Measurements from ENCODE around the gene CFDP1.

Gene CFDP1

DNA sequence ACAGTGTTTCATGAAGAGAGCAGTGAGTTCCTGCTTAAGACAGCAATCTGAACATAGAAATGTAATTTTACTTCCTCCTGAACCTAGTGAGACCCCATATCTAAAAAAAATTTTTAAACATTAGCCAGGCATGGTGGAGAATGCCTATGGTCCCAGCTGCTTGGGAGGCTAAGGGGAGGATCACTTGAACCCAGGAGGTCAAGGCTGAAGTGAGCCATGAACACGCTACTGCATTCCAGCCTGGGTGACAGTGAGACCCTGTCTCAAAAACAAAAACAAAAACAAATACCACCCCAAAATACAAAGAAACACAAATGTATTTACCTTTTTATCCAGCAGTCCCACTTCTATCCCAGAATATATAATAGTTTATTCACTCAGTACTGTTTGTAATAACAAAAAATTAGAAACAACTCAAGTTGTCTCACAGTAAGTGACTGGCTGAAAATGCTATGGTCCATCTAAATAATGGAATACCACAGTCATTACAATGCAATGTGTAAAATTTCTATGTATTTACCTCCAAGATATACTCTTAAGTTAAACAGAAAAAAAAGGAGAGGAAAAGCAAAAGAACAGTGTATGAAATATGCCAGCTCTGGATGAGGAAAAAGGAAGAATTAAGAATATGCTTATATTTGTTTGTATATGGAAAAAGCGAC is 16.3 kb downstream of the CFDP1 start:
- no peak for DNase-seq (ENCODE audit: low spot score)
- TF ChIP-seq, protein P1, sequence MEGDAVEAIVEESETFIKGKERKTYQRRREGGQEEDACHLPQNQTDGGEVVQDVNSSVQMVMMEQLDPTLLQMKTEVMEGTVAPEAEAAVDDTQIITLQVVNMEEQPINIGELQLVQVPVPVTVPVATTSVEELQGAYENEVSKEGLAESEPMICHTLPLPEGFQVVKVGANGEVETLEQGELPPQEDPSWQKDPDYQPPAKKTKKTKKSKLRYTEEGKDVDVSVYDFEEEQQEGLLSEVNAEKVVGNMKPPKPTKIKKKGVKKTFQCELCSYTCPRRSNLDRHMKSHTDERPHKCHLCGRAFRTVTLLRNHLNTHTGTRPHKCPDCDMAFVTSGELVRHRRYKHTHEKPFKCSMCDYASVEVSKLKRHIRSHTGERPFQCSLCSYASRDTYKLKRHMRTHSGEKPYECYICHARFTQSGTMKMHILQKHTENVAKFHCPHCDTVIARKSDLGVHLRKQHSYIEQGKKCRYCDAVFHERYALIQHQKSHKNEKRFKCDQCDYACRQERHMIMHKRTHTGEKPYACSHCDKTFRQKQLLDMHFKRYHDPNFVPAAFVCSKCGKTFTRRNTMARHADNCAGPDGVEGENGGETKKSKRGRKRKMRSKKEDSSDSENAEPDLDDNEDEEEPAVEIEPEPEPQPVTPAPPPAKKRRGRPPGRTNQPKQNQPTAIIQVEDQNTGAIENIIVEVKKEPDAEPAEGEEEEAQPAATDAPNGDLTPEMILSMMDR (IDR thresholded peaks at IDR 0.05; ENCODE audit: extremely low read depth, missing control alignments) = no peak

DNA sequence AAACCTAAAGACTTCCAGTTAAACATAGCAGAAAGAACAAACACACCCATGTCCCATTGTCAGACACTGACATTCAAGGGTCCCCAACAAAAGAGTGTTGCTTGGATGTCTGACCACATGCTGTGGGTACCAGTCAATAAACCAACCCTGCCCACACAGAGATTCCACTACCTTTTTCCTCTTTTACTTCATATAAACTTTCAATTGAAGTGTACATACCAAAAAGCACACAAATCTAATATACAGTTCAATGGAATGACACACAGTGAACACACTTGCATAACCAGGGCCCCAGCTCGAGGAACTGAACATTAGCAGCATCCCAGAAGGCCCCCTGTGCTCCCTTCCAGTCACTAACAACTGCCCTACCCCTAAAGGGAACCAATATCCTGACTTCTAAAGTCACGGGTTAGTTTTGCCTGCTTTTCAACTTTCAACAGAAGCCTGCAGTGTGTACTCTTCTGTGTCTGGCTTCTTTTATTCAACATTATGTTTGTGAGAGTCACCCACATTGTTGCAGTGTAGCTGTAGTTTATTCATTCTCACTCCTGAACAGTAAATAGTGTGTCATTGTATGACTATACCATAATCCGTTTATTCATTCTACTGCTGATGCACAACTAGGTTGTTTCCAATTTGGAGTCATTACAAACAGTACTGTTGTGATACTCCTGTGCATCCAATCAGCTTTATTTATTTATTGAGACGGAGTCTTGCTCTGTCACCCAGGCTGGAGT is 18.0 kb downstream of the CFDP1 start:
- DNase-seq (ENCODE audit: low spot score) = no peak
- TF ChIP-seq, protein P1 (IDR thresholded peaks at IDR 0.05; ENCODE audit: extremely low read depth, missing control alignments) = no peak

DNA sequence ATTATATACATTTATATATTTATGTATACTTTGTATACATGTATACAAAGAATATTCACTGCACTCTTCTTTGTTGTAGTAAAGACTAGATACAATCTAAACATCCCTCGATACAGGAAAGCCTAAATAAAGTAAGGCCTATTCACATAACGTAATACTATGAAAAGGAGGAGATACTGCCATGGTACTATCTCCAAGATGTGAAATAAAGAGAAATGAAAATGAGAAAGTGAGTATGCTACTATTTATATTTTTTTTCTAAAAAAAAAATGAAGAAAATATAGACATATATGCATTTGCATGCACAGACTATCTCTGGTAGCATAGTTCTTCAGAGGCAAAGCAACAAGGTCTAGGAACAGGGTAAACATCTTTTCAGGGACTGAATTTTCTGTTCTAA is 19.4 kb downstream of the CFDP1 start:
- DNase-seq (ENCODE audit: low spot score) = no peak
- TF ChIP-seq, protein P1 (IDR thresholded peaks at IDR 0.05; ENCODE audit: extremely low read depth, missing control alignments) = no peak

DNA sequence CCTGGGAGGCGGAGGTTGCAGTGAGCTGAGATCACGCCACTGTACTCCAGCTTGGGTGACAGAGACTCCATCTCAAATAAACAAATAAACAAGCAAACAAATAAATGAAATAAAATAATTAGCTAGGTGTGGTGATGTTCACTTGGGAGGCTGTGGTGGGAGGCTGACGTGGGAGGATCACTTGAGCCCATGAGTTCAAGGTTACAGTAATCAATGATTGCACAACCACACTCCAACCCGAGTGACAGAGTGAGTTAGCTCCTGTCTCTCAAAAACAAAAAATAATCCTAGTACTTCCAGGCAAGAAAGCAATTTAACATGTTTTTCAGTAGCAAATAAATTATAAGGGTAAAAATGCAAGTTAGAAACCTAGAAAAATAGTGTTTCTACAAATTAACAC is 26.4 kb downstream of the CFDP1 start:
- DNase-seq (ENCODE audit: low spot score) = no peak
- TF ChIP-seq, protein P1 (IDR thresholded peaks at IDR 0.05; ENCODE audit: extremely low read depth, missing control alignments) = no peak

DNA sequence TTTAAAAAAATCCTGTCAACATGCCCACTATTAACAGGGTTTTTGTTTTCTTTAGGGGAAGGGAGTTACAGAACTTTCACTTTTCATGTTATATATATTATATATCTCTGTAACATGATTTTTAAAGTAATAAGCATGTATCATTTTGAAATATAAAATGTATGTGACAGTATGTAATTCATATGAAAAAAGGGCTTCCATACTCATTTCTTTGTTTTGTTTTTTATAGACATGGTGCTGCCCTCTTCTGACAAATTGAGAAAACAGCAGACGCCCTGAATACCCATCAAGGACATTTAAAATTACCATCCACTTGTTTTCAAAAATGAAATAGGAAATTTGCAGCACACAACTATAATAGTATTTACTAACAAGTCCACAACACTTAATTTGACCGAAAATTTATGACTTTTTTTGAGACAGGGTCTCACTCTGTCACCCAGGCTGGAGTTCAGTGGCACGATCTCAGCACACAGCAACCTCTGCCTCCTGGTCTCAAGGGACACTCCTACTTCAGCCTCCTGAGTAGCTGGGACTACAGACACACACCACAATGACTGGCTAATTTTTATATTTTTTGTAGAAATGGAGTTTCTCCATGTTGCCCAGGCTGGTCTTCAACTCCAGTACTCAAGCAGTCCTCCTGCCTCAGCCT is 30.4 kb downstream of the CFDP1 start:
- TF ChIP-seq, protein P1 (IDR thresholded peaks at IDR 0.05; ENCODE audit: extremely low read depth, missing control alignments) = peak; percentile 37
- peak; percentile 38 for DNase-seq (ENCODE audit: low spot score)

DNA sequence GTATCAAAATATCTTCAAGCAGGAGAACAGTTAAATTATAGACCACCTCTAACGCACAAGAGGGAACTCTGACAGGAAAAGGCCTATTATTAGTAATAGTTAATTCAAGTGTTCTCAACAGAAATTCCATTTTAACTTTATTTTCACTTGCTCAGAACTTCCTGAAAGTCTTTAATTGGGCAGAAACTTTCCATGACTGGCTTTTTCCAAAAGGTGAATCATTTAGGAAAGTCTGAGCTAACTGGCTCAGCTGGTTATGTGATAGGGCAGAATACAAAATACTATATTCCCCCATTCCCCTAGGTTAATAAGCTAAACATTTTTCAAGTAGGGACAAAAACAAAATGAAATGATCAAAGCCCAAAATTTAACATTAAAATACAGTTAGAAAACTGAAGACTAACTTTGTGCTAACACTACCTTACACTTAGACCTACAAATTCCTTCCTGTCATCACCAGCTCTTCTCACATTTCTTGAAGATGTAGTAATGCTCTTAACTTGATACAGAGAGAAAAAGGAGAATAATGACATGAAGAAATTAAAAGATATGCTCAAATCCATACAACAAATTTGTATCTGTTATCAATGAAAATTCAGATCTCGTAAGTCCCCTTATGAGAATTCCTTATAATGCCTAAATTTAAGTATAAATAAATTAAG is 31.0 kb downstream of the CFDP1 start:
- TF ChIP-seq, protein P1 (IDR thresholded peaks at IDR 0.05; ENCODE audit: extremely low read depth, missing control alignments) = no peak
- DNase-seq (ENCODE audit: low spot score) = no peak
